Liver (tissue), 3 donors: ENCODE measurements around the gene TRIP13.

Experiments
- FOXA1 ChIP-seq: IDR thresholded peaks from 2 replicates; pipeline ENCODE4 v1.6.1; 2016; ENCODE audit warnings: antibody characterized with exemption
- HNF4G ChIP-seq: IDR thresholded peaks from 2 replicates; pipeline ENCODE4 v1.6.1; 2016; ENCODE audit warnings: antibody characterized with exemption
- SP1 ChIP-seq: IDR thresholded peaks from 2 replicates; pipeline ENCODE4 v1.6.1; 2018; ENCODE audit warnings: antibody characterized with exemption, mild to moderate bottlenecking
- TAF1 ChIP-seq: conservative IDR thresholded peaks from 2 replicates; pipeline ENCODE4 v1.6.1; 2016; ENCODE audit warnings: antibody characterized with exemption, mild to moderate bottlenecking
- YY1 ChIP-seq: IDR thresholded peaks from 2 replicates; pipeline ENCODE4 v1.6.1; 2016; ENCODE audit warnings: antibody characterized with exemption, mild to moderate bottlenecking
- TF ChIP-seq, protein P1 (sequence below): IDR thresholded peaks from 2 replicates; pipeline ENCODE4 v1.6.1; 2016; ENCODE audit warnings: antibody characterized with exemption
- TF ChIP-seq, protein P2 (sequence below): fragments of 150-350 bp; IDR thresholded peaks from 2 replicates; pipeline ENCODE4 v1.5.1; 2017; ENCODE audit warnings: improper control_type of control experiment, low read depth, low read length; ENCODE audit not compliant: missing input control
- TF ChIP-seq, protein P3 (sequence below): IDR thresholded peaks from 2 replicates; pipeline ENCODE4 v1.6.1; 2016; ENCODE audit warnings: antibody characterized with exemption
- donor health status: healthy.
- donor health status: healthy.

DNA sequence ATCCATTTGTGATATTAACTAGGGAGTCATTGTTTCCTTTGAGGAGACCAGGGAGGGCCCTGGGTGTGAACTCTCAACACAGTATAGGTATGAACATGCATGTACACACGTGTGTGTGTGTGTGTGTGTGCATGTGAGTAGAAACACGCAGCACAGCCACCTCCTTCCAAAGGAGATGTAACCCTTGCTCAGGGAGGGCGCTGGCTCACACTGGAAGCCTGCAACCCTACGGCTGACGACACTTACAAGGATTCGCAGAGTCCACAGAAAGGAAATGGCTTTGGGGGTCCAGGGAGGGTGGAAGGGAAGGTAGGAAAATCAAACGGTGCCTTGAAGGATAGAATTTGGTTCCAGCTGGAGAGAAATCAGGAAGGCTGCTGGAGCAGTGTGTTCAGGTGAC lies 21.9 kb downstream of the TRIP13 start:
- TF ChIP-seq, protein P1, sequence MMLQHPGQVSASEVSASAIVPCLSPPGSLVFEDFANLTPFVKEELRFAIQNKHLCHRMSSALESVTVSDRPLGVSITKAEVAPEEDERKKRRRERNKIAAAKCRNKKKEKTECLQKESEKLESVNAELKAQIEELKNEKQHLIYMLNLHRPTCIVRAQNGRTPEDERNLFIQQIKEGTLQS: no peak
- TF ChIP-seq SP1: no peak
- TF ChIP-seq, protein P2, sequence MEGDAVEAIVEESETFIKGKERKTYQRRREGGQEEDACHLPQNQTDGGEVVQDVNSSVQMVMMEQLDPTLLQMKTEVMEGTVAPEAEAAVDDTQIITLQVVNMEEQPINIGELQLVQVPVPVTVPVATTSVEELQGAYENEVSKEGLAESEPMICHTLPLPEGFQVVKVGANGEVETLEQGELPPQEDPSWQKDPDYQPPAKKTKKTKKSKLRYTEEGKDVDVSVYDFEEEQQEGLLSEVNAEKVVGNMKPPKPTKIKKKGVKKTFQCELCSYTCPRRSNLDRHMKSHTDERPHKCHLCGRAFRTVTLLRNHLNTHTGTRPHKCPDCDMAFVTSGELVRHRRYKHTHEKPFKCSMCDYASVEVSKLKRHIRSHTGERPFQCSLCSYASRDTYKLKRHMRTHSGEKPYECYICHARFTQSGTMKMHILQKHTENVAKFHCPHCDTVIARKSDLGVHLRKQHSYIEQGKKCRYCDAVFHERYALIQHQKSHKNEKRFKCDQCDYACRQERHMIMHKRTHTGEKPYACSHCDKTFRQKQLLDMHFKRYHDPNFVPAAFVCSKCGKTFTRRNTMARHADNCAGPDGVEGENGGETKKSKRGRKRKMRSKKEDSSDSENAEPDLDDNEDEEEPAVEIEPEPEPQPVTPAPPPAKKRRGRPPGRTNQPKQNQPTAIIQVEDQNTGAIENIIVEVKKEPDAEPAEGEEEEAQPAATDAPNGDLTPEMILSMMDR: no peak
- TF ChIP-seq, protein P3, sequence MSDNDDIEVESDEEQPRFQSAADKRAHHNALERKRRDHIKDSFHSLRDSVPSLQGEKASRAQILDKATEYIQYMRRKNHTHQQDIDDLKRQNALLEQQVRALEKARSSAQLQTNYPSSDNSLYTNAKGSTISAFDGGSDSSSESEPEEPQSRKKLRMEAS: no peak
- no peak for TF ChIP-seq HNF4G
- TF ChIP-seq FOXA1: no peak
- no peak for TF ChIP-seq TAF1
- no peak for TF ChIP-seq YY1
